ENCODE data around the gene ANO10.
"Not testable (repeated sequence)": the region's sequence is repeated elsewhere in the genome, so short reads cannot be mapped to it uniquely, and the experiment has no call there.

DNA sequence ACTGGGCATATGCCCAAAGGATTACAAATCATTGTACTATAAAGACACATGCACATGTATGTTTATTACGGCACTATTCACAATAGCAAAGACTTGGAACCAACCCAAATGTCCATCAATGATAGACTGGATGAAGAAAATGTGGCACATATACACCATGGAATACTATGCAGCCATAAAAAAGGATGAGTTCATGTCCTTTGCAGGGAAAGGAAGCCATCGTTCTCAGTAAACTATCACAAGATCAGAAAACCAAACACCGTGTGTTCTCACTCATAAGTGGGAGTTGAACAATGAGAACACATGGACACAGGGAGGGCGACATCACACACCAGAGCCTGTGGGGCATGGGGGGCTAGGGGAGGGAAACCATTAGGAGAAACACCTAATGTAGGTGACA lies 128.9 kb downstream of the ANO10 start:
- TF ChIP-seq, protein P1, sequence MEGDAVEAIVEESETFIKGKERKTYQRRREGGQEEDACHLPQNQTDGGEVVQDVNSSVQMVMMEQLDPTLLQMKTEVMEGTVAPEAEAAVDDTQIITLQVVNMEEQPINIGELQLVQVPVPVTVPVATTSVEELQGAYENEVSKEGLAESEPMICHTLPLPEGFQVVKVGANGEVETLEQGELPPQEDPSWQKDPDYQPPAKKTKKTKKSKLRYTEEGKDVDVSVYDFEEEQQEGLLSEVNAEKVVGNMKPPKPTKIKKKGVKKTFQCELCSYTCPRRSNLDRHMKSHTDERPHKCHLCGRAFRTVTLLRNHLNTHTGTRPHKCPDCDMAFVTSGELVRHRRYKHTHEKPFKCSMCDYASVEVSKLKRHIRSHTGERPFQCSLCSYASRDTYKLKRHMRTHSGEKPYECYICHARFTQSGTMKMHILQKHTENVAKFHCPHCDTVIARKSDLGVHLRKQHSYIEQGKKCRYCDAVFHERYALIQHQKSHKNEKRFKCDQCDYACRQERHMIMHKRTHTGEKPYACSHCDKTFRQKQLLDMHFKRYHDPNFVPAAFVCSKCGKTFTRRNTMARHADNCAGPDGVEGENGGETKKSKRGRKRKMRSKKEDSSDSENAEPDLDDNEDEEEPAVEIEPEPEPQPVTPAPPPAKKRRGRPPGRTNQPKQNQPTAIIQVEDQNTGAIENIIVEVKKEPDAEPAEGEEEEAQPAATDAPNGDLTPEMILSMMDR (IDR thresholded peaks at IDR 0.05) = not testable (repeated sequence)
- TF ChIP-seq POLR2A (IDR thresholded peaks at IDR 0.05) = not testable (repeated sequence)

Data from uterus (tissue), 2 donors.